HepG2 (cell line): Measurements from ENCODE around the gene C1orf94. TPM values are rescaled to one million over a fixed set of nuclear protein-coding genes. Genes with fewer than 3 reads are reported as not detected.

Experiments
- ATAC-seq: fragments of 200-7000 bp; cut with Tn5 transposase; 3 replicates; pipeline ENCODE4 v1.9.1; 2020; ENCODE audit warnings: mild to moderate bottlenecking, moderate library complexity
- BruUV-seq: library from RNA; stranded (reverse); fragments of 400-500 nt; replicated peaks from 2 replicates; lab custom pipeline; 2021; lab: Mats Ljungman, UMichigan
- CTCF ChIA-PET: fragments of 300-600 bp; formaldehyde crosslinking; extraction: SDS; loops from one replicate; lab custom pipeline; 2021; ENCODE audit warnings: low total read pairs, inconsistent platforms, low intra/inter-chr PET ratio; lab: Yijun Ruan, JAX
- POLR2A ChIA-PET: fragments of 350-600 bp; sonication (Branson Sonifier 250); formaldehyde crosslinking; loops from one replicate; lab custom pipeline; 2020; ENCODE audit warnings: antibody characterized with exemption, inconsistent platforms; lab: Yijun Ruan, JAX
- DNase-seq: peaks from one replicate; pipeline ENCODE4 v3.0.0-alpha.2; 2015; ENCODE audit warnings: low spot score
- FAIRE-seq: peaks from 3 replicates; lab custom pipeline; 2011; peaks lifted over from hg19 to GRCh38; lab: Jason Lieb, UNC
- H2AFZ ChIP-seq: one replicate; pipeline ENCODE4 v1.6.1; 2011; ENCODE audit warnings: low read length, inconsistent platforms
- H3K27ac ChIP-seq: fragments of 300-600 bp; 3 replicates; pipeline ENCODE4 v1.8.0; 2011; ENCODE audit warnings: mixed run types, mild to moderate bottlenecking, mixed read lengths, low read length, inconsistent platforms; ENCODE audit not compliant: insufficient read depth; ENCODE audit errors: extremely low read length
- H3K27me3 ChIP-seq, 2 experiments: fragments of 200-600 bp in 1 of 2; 2 replicates in 1 of 2; 3 replicates in 1 of 2; pipeline versions ENCODE4 v1.6.0 to v1.8.0; 2011; ENCODE audit warnings: low read length in 2 of 2, mild to moderate bottlenecking in 2 of 2, moderate library complexity in 2 of 2, inconsistent platforms in 1 of 2; ENCODE audit not compliant: insufficient read depth in 2 of 2, control insufficient read depth in 1 of 2
- H3K36me3 ChIP-seq, 2 experiments: fragments of 200-600 bp in 1 of 2; replicated peaks in 1 of 2; 2 replicates in 1 of 2; 3 replicates in 1 of 2; pipeline versions ENCODE4 v1.5.1 to v1.8.0; 2011; ENCODE audit warnings: low read length in 2 of 2, inconsistent platforms in 1 of 2; ENCODE audit not compliant: insufficient read depth in 2 of 2, control insufficient read depth in 1 of 2
- H3K4me1 ChIP-seq: 2 replicates; pipeline ENCODE4 v1.5.1; 2012; ENCODE audit warnings: low read length, inconsistent platforms; ENCODE audit not compliant: insufficient read depth
- H3K4me2 ChIP-seq: 2 replicates; pipeline ENCODE4 v1.6.0; 2011; ENCODE audit warnings: low read depth, low read length, inconsistent platforms
- H3K4me3 ChIP-seq, 3 experiments: fragments of 200-600 bp in 1 of 3; sonication (generic), shearing (Covaris generic) in 1 of 3; replicated peaks in 1 of 3; 2 replicates each; pipeline ENCODE4 v1.5.1; 2011 to 2016; ENCODE audit warnings: low read length in 3 of 3, inconsistent platforms in 2 of 3, low read depth in 2 of 3, mild to moderate bottlenecking in 2 of 3, control low read depth in 1 of 3, mixed read lengths in 1 of 3; ENCODE audit not compliant: insufficient read depth in 1 of 3
- H3K79me2 ChIP-seq: one replicate; pipeline ENCODE4 v1.6.1; 2011; ENCODE audit warnings: low read length, inconsistent platforms; ENCODE audit not compliant: insufficient read depth
- H3K9ac ChIP-seq: 2 replicates; pipeline ENCODE4 v1.6.0; 2011; ENCODE audit warnings: mild to moderate bottlenecking, low read depth, low read length, inconsistent platforms; ENCODE audit not compliant: insufficient read depth
- H3K9me3 ChIP-seq: 2 replicates; pipeline ENCODE4 v1.5.1; 2012; ENCODE audit warnings: mild to moderate bottlenecking, low read length
- H4K20me1 ChIP-seq: 2 replicates; pipeline ENCODE4 v1.6.0; 2011; ENCODE audit warnings: inconsistent platforms, mild to moderate bottlenecking, low read length, moderate library complexity; ENCODE audit not compliant: insufficient read depth
- ETV5 ChIP-seq: IDR thresholded peaks from 2 replicates; pipeline ENCODE4 v1.6.1; 2018; ENCODE audit warnings: missing biosample characterization, missing genetic modification reagents, inconsistent platforms, borderline replicate concordance
- HMG20B ChIP-seq: conservative IDR thresholded peaks from 2 replicates; pipeline ENCODE4 v1.6.1; 2016; ENCODE audit warnings: missing genetic modification reagents, missing compliant biosample characterization
- MBNL3 ChIP-seq: fragments of 250-450 bp; sonication (Bioruptor Pico); conservative IDR thresholded peaks from 2 replicates; pipeline ENCODE4 v1.8.0; 2022; ENCODE audit warnings: mild to moderate bottlenecking, inconsistent platforms
- SMAD3 ChIP-seq: sonication (generic); formaldehyde crosslinking; IDR thresholded peaks from 2 replicates; pipeline ENCODE4 v1.4.0; 2020; ENCODE audit warnings: missing genetic modification reagents
- TCF12 ChIP-seq, 2 experiments: fragments of 450-650 bp in 1 of 2; sonication (generic) in 1 of 2; formaldehyde crosslinking in 1 of 2; IDR thresholded peaks; 2 replicates each; pipeline versions ENCODE4 v1.6.1 to v1.8.0; 2017 to 2022; ENCODE audit warnings: antibody characterized with exemption in 1 of 2, mild to moderate bottlenecking in 1 of 2, missing genetic modification reagents in 1 of 2, moderate library complexity in 1 of 2
- ZC3H4 ChIP-seq: sonication (generic); formaldehyde crosslinking; IDR thresholded peaks from 2 replicates; pipeline ENCODE4 v1.4.0; 2020; ENCODE audit warnings: missing genetic modification reagents, borderline replicate concordance
- ZNF20 ChIP-seq: sonication (generic); formaldehyde crosslinking; IDR thresholded peaks from 2 replicates; pipeline ENCODE4 v1.4.0; 2020; ENCODE audit warnings: mild to moderate bottlenecking, moderate library complexity, missing genetic modification reagents
- ZNF282 ChIP-seq: fragments of 450-650 bp; IDR thresholded peaks from 2 replicates; pipeline ENCODE4 v1.6.1; 2018; ENCODE audit not compliant: partially characterized antibody
- ZNF317 ChIP-seq: sonication (generic); formaldehyde crosslinking; IDR thresholded peaks from 2 replicates; pipeline ENCODE4 v1.5.0; 2020; ENCODE audit warnings: mild to moderate bottlenecking, missing genetic modification reagents
- ZNF589 ChIP-seq: sonication (generic); formaldehyde crosslinking; conservative IDR thresholded peaks from 2 replicates; pipeline ENCODE4 v1.8.0; 2022; ENCODE audit warnings: mild to moderate bottlenecking, moderate library complexity, missing genetic modification reagents
- WGBS: methylation state at CpG from one replicate; pipeline ENCODE4 v1.1.6; 2017; ENCODE audit warnings: low lambda C conversion rate; 5-methylcytosine and 5-hydroxymethylcytosine counted together
- in situ Hi-C: cut with HindIII; loops from 2 replicates; pipeline ENCODE4 v1.10.0; 2017; ENCODE audit warnings: low pct_unique_long_range_greater_than_20kb; ENCODE audit not compliant: extremely low pct_ligation_motif_present
- intact Hi-C: fragments of 100-400 bp; cut with micrococcal nuclease; formaldehyde crosslinking; loops from one replicate; pipeline ENCODE4 v1.10.0; 2022; ENCODE audit not compliant: unreplicated experiment
- polyA plus RNA-seq, 8 experiments: library from polyadenylated mRNA; depleted of rRNA in 3 of 8; stranded (reverse) in 7 of 8; unstranded in 1 of 8; fragments of >200 nt; fragmentation: Illumina TruSeq in 4 of 8; extraction: Trizol in 4 of 8; gene quantifications; 2 replicates each; pipeline versions ENCODE4 v1.2.1 to v1.2.3, GENCODE V29; 2011 to 2016; ENCODE audit warnings: low read depth in 4 of 8, missing spikeins in 1 of 8, mixed read lengths in 1 of 8; ENCODE audit not compliant: insufficient read depth in 1 of 8
- total RNA-seq, 5 experiments: library from RNA; depleted of rRNA; stranded (reverse); fragments of >200 nt; fragmentation: Illumina TruSeq; extraction: Trizol; gene quantifications; 2 replicates each; pipeline ENCODE4 v1.2.3, GENCODE V29; 2016; ENCODE audit warnings: low read depth in 1 of 5
- TF ChIP-seq, protein P1 (sequence below): sonication (generic); formaldehyde crosslinking; IDR thresholded peaks from 2 replicates; pipeline ENCODE4 v1.4.0; 2020; ENCODE audit warnings: missing genetic modification reagents, borderline replicate concordance
- TF ChIP-seq, protein P2 (sequence below): sonication (generic); formaldehyde crosslinking; conservative IDR thresholded peaks from 2 replicates; pipeline ENCODE4 v1.4.0; 2020; ENCODE audit warnings: missing genetic modification reagents
- TF ChIP-seq, protein P3 (sequence below): sonication (generic); formaldehyde crosslinking; IDR thresholded peaks from 2 replicates; pipeline ENCODE4 v1.4.0; 2020; ENCODE audit warnings: missing genetic modification reagents

Gene C1orf94
- total and polyA plus RNA-seq, 2 of the 13 experiments (the other 11 are each of a cell fraction or from before 2014, with no cell fraction given): not detected

DNA sequence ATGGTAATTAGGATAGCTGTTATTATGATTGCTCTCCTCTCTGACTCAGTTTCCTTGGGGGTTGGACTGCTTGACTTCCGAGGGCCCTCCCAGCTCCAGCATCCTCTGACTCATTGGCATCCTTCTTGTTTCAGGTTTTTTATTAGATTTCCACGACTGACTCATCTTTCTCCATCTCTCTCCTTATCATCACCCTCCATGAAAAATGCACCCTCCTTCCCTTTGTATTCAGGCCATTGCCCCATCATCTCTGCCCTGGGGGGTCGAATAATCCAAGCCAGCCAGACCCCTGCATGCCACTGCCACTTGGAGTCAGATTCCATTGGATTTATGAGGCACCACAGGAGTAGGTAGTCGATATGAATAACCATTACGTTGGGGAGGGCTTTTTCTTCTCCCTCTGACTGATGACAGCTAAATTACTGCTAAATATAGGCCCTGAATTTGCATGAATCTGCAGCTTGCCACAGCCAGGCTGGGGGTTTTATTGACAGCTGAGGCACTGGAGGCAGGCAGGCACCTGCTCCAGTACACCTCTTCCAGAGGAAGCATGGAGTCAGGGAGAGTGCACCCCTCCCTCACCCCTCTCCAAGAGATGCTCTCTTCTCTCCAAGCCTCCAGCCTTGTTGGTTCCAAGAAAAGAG lies 91.7 kb downstream of the C1orf94 start:
- no peak overlapping the region for H3K9ac ChIP-seq
- no peaks in the 10 kb centered on the region for H3K36me3 ChIP-seq
- no peak overlapping the region for H3K4me2 ChIP-seq
- intact Hi-C loops (no loop called here), in situ Hi-C loops (no loop called here)
- ChIA-PET POLR2A (no interaction called here), CTCF (no interaction called here)
- peaks cover 0 to 5% of the 10 kb centered on the region in 2 experiments; a peak in 1 of 5 replicates for H3K27me3 ChIP-seq
- no peaks in the 10 kb centered on the region for H3K4me1 ChIP-seq
- no TSS peak for BruUV-seq
- no peak for DNase-seq
- no peak overlapping the region for H3K27ac ChIP-seq
- H3K79me2 ChIP-seq: no peaks in the 10 kb centered on the region
- no peak overlapping the region for H2AFZ ChIP-seq
- no peaks in the 10 kb centered on the region for H4K20me1 ChIP-seq
- H3K9me3 ChIP-seq: 0 out of 2 replicates have a peak, but pooled peaks cover 4% of the 10 kb centered on the region
- no peak for FAIRE-seq
- ATAC-seq: no peak
- WGBS: 2% methylated on average over 4 of the region's 5 CpGs
- H3K4me3 ChIP-seq: no peak overlapping the region
- TF ChIP-seq ZNF317 (CRISPR knock-in tag): no peak
- no peak for TF ChIP-seq ETV5
- no peak for TF ChIP-seq SMAD3 (CRISPR knock-in tag)
- TF ChIP-seq, protein P1, sequence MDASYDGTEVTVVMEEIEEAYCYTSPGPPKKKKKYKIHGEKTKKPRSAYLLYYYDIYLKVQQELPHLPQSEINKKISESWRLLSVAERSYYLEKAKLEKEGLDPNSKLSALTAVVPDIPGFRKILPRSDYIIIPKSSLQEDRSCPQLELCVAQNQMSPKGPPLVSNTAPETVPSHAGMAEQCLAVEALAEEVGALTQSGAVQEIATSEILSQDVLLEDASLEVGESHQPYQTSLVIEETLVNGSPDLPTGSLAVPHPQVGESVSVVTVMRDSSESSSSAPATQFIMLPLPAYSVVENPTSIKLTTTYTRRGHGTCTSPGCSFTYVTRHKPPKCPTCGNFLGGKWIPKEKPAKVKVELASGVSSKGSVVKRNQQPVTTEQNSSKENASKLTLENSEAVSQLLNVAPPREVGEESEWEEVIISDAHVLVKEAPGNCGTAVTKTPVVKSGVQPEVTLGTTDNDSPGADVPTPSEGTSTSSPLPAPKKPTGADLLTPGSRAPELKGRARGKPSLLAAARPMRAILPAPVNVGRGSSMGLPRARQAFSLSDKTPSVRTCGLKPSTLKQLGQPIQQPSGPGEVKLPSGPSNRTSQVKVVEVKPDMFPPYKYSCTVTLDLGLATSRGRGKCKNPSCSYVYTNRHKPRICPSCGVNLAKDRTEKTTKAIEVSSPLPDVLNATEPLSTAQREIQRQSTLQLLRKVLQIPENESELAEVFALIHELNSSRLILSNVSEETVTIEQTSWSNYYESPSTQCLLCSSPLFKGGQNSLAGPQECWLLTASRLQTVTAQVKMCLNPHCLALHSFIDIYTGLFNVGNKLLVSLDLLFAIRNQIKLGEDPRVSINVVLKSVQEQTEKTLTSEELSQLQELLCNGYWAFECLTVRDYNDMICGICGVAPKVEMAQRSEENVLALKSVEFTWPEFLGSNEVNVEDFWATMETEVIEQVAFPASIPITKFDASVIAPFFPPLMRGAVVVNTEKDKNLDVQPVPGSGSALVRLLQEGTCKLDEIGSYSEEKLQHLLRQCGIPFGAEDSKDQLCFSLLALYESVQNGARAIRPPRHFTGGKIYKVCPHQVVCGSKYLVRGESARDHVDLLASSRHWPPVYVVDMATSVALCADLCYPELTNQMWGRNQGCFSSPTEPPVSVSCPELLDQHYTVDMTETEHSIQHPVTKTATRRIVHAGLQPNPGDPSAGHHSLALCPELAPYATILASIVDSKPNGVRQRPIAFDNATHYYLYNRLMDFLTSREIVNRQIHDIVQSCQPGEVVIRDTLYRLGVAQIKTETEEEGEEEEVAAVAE (CRISPR knock-in tag): no peak
- TF ChIP-seq ZNF589: no peak
- TF ChIP-seq ZNF282: no peak
- no peak for TF ChIP-seq MBNL3
- TF ChIP-seq HMG20B (CRISPR knock-in tag): no peak
- no peak for TF ChIP-seq ZC3H4 (CRISPR knock-in tag)
- TF ChIP-seq, protein P2, sequence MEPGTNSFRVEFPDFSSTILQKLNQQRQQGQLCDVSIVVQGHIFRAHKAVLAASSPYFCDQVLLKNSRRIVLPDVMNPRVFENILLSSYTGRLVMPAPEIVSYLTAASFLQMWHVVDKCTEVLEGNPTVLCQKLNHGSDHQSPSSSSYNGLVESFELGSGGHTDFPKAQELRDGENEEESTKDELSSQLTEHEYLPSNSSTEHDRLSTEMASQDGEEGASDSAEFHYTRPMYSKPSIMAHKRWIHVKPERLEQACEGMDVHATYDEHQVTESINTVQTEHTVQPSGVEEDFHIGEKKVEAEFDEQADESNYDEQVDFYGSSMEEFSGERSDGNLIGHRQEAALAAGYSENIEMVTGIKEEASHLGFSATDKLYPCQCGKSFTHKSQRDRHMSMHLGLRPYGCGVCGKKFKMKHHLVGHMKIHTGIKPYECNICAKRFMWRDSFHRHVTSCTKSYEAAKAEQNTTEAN (CRISPR knock-in tag): no peak
- TF ChIP-seq, protein P3, sequence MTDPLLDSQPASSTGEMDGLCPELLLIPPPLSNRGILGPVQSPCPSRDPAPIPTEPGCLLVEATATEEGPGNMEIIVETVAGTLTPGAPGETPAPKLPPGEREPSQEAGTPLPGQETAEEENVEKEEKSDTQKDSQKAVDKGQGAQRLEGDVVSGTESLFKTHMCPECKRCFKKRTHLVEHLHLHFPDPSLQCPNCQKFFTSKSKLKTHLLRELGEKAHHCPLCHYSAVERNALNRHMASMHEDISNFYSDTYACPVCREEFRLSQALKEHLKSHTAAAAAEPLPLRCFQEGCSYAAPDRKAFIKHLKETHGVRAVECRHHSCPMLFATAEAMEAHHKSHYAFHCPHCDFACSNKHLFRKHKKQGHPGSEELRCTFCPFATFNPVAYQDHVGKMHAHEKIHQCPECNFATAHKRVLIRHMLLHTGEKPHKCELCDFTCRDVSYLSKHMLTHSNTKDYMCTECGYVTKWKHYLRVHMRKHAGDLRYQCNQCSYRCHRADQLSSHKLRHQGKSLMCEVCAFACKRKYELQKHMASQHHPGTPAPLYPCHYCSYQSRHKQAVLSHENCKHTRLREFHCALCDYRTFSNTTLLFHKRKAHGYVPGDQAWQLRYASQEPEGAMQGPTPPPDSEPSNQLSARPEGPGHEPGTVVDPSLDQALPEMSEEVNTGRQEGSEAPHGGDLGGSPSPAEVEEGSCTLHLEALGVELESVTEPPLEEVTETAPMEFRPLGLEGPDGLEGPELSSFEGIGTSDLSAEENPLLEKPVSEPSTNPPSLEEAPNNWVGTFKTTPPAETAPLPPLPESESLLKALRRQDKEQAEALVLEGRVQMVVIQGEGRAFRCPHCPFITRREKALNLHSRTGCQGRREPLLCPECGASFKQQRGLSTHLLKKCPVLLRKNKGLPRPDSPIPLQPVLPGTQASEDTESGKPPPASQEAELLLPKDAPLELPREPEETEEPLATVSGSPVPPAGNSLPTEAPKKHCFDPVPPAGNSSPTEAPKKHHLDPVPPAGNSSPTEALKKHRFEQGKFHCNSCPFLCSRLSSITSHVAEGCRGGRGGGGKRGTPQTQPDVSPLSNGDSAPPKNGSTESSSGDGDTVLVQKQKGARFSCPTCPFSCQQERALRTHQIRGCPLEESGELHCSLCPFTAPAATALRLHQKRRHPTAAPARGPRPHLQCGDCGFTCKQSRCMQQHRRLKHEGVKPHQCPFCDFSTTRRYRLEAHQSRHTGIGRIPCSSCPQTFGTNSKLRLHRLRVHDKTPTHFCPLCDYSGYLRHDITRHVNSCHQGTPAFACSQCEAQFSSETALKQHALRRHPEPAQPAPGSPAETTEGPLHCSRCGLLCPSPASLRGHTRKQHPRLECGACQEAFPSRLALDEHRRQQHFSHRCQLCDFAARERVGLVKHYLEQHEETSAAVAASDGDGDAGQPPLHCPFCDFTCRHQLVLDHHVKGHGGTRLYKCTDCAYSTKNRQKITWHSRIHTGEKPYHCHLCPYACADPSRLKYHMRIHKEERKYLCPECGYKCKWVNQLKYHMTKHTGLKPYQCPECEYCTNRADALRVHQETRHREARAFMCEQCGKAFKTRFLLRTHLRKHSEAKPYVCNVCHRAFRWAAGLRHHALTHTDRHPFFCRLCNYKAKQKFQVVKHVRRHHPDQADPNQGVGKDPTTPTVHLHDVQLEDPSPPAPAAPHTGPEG (CRISPR knock-in tag): no peak
- no peak for TF ChIP-seq ZNF20 (CRISPR knock-in tag)
- no peak for TF ChIP-seq TCF12 (IDR thresholded peaks at IDR 0.05)
- TF ChIP-seq TCF12 (CRISPR knock-in tag; IDR thresholded peaks at IDR 0.05): no peak
